LNCAP (cell line): ENCODE results near the gene EPHB2.

ENCODE experiments used
- TF ChIP-seq, protein P1 (sequence below): fragments of 450-650 bp; IDR thresholded peaks from 2 replicates; pipeline ENCODE4 v1.5.1; 2017; ENCODE audit warnings: mild to moderate bottlenecking

The EPHB2 gene

DNA sequence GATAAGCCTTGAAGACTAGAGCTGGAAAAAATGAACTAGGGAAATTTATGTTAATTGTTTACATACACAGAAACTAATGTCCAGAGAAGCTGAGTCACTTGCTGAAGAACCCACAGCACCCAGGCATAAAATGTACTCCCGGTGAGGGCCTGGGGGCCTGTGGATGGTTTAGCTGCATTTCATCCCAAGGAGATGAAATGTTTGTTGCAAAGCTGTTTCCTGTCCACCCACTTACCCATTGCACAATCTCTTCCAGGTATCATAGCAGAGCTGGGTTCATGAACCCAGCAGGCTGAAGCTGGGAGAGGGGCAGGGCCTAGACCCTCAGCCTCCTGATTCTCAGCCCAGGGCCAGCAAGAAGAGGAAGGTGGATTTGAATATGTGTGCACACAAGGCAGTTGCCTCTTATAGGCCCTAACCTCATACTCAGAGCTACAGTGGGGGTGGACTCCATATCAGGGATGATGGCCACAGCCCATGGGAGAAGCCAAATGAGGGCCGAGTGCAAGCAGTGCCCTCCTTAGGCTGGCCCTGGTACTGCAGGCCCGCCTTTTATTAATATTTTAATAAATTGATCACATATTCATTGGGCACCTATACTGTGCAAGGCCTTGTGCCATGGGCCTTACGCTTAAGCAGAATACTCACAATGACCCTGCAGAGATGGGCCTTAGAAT, 151.3 kb downstream of the EPHB2 start:
- TF ChIP-seq, protein P1, sequence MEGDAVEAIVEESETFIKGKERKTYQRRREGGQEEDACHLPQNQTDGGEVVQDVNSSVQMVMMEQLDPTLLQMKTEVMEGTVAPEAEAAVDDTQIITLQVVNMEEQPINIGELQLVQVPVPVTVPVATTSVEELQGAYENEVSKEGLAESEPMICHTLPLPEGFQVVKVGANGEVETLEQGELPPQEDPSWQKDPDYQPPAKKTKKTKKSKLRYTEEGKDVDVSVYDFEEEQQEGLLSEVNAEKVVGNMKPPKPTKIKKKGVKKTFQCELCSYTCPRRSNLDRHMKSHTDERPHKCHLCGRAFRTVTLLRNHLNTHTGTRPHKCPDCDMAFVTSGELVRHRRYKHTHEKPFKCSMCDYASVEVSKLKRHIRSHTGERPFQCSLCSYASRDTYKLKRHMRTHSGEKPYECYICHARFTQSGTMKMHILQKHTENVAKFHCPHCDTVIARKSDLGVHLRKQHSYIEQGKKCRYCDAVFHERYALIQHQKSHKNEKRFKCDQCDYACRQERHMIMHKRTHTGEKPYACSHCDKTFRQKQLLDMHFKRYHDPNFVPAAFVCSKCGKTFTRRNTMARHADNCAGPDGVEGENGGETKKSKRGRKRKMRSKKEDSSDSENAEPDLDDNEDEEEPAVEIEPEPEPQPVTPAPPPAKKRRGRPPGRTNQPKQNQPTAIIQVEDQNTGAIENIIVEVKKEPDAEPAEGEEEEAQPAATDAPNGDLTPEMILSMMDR = peak; percentile 59

DNA sequence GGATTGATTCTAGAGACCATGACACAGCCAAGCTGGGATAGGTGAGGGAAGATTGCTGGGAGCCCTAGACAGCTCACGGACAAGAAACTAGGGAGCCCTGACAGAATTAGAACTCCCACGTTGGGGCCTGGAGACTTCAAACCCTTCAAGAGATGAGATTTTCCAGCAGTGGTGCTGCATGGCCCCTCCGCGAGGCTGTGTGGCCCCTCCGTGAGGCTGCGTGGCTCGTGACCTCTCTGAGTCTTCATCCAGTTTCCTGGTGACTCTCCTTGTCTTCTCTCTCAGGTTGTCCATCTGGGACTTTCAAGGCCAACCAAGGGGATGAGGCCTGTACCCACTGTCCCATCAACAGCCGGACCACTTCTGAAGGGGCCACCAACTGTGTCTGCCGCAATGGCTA, 152.1 kb downstream of the EPHB2 start:
- TF ChIP-seq, protein P1 = no peak

DNA sequence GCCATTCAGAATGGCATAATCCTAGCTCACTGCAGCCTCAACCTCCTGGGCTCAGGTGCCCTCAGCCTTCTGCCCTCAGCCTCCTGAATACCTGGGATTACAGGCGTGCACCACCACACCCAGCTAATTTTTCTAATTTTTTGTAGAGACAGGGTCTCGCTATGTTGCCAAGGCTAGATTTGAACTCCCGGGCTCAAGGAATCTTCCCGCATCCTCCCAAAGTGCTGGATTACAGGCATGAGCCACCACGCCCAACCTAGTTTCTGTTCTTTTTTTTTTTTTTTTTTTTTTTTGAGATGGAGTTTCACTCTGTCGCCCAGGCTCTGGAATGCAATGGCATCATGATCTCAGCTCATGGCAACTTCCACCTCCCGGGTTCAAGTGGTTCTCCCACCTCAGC, 153.1 kb downstream of the EPHB2 start:
- TF ChIP-seq, protein P1 = no peak

DNA sequence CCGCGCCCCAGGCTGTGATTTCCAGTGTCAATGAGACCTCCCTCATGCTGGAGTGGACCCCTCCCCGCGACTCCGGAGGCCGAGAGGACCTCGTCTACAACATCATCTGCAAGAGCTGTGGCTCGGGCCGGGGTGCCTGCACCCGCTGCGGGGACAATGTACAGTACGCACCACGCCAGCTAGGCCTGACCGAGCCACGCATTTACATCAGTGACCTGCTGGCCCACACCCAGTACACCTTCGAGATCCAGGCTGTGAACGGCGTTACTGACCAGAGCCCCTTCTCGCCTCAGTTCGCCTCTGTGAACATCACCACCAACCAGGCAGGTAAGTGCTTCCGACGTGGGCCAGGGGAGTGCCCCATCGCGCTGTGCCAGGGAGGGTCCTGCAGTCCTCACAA, 154.2 kb downstream of the EPHB2 start:
- TF ChIP-seq, protein P1 = no peak

DNA sequence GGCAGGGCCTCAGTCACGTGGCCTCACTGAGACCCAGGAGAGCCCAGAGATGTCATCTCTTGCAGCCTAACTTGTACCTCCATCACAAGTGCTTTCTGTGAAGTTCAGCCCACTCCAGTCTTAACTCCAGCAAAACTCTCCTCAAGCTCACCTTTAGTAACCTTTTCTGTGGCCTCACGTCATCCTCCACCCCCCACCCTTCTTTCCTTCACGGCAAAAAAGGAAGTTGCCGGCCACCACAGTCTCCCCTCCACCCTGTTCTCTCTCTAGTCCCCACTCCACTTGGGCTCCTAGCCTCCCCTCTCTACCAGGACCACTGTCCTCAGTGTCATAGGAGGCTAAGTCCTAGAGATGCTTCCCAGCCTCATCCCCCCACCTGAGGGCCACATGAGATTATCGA, 155.1 kb downstream of the EPHB2 start:
- TF ChIP-seq, protein P1 = no peak

DNA sequence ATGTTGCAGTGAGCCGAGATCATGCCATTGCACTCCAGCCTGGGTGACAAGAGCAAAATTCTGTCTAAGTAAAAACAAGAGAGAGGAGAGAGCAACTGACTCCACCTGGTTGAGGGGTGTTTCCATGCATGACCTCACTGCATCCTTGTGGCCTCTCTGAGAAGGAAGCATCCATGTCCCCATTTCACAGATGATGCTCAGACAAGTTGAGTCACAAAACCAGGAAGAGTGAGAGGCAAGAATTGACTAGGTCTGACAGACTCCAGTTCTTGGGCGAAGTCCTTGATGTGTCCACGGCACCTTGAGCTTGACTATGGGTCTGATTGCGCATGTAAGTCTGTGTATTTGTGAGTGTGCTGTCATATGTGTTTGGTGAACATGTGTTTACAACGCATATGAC, 156.2 kb downstream of the EPHB2 start:
- TF ChIP-seq, protein P1 = no peak

DNA sequence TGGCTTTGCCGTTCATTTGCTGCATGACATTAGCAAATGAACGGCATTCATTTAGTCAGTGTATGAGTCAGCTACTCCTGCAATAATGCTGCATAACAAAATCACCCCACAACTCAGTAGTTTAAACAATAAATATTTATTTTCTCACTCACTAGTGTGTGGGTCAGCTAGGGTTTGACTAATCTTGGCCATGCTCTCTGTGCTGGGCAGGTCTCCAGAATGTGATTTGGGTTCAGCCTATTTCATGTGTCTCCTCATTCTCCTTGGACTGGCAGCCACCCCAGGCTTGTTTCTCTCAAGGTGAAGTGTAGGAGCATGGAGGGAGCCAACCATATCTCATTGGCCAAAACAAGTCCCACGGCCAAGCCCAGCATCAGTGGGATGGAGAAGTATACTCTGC, 157.7 kb downstream of the EPHB2 start:
- TF ChIP-seq, protein P1 = no peak

DNA sequence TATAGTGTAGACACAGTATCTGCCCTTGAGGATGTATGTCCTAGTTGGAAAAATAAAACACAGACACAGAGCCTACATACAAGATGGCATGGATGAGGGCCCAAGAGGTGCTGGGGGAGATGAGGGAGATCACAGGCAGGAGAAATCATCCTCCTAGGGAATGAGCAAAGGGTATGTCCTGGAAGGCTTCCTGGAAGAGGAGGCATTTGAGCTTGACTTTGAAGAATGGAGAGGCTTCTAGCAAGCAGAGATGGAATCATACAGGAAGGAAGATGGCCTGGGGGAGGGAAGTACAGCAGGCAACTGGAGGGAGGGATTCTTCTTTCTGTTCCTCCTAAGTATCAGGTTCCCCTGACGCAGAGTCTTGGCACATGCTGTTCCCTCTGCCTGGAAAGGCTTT, 158.7 kb downstream of the EPHB2 start:
- TF ChIP-seq, protein P1 = no peak
